ENCODE data around the gene PDXP.
A peak's percentile ranks its signal among the peaks of the same experiment; 100 is the strongest.

The PDXP gene

DNA sequence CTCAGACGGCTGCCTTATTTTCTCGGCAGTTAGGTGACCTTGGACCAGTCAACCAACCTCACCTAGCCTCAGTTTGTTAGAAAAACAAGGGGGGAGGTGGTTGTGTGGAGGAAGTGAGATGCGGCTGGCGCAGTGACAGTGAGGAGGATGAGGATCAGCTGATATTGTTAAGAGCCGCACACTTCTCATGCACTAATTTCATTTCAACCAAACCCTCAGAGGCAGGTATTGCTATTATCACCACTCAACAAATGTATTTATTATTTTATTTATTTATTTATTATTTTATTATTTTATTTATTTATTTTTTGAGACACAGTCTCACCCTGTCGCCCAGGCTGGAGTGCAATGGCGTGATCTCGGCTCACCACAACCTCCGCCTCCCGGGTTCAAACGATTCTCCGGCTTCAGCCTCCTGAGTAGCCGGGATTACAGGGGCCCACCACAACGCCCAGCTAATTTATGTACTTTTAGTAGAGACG is 19.0 kb downstream of the PDXP start:
- 64% methylated on average over 12 of the region's 15 CpGs for WGBS
- no peak overlapping the region for H4K91ac ChIP-seq (ENCODE audit: low read length)
- H3K4ac ChIP-seq (ENCODE audit: low read depth in 1 of 2, low read length in 2 of 2), result no peak overlapping the region
- H3K27ac ChIP-seq (ENCODE audit: low read length, poor library complexity, severe bottlenecking), result peak overlapping the region; percentile 31
- H2AFZ ChIP-seq (ENCODE audit: low read depth, low read length), result no peak overlapping the region
- no peak overlapping the region for H2AK5ac ChIP-seq (ENCODE audit: low read length, severe bottlenecking)
- H3K36me3 ChIP-seq (ENCODE audit: control insufficient read depth in 1 of 2, insufficient read depth in 2 of 2, low read depth in 1 of 2, low read length in 2 of 2), result peaks cover 22 to 23% of the 10 kb centered on the region in 2 experiments
- H3K79me1 ChIP-seq (replicated peaks; ENCODE audit: low read length, poor library complexity, severe bottlenecking), result peaks cover 3% of the 10 kb centered on the region
- H2BK120ac ChIP-seq (ENCODE audit: low read depth, low read length), result no peak overlapping the region
- no peak overlapping the region for H2BK5ac ChIP-seq (ENCODE audit: low read depth, low read length, poor library complexity, severe bottlenecking)
- H3K27me3 ChIP-seq (ENCODE audit: control insufficient read depth in 1 of 2, insufficient read depth in 1 of 2, low read length in 2 of 2), result no peaks in the 10 kb centered on the region
- no peak overlapping the region for H2BK12ac ChIP-seq (ENCODE audit: low read length in 2 of 2)
- no peak overlapping the region for H3K23ac ChIP-seq (ENCODE audit: low read length in 2 of 2)
- H3K4me1 ChIP-seq (ENCODE audit: control insufficient read depth, insufficient read depth, low read depth, low read length), result peaks cover 36% of the 10 kb centered on the region
- no peak overlapping the region for H3K18ac ChIP-seq (ENCODE audit: low read depth in 1 of 2, low read length in 2 of 2)
- H3K9ac ChIP-seq (ENCODE audit: low read length), result peak overlapping the region; percentile 89
- no peak overlapping the region for H2BK15ac ChIP-seq (ENCODE audit: low read depth, poor library complexity, severe bottlenecking)
- H4K8ac ChIP-seq (ENCODE audit: low read length), result no peak overlapping the region
- peak overlapping the region; percentile 36 for H3K4me2 ChIP-seq (ENCODE audit: low read length, poor library complexity, severe bottlenecking)
- no peaks in the 10 kb centered on the region for H3K9me3 ChIP-seq (ENCODE audit: control insufficient read depth, low read length)
- H3K14ac ChIP-seq (ENCODE audit: low read length in 2 of 2), result no peak overlapping the region
- H3K4me3 ChIP-seq (ENCODE audit: insufficient read depth in 1 of 2, low read depth in 1 of 2, low read length in 2 of 2), result peak overlapping the region; percentile 30 to 100
- no peak for DNase-seq

DNA sequence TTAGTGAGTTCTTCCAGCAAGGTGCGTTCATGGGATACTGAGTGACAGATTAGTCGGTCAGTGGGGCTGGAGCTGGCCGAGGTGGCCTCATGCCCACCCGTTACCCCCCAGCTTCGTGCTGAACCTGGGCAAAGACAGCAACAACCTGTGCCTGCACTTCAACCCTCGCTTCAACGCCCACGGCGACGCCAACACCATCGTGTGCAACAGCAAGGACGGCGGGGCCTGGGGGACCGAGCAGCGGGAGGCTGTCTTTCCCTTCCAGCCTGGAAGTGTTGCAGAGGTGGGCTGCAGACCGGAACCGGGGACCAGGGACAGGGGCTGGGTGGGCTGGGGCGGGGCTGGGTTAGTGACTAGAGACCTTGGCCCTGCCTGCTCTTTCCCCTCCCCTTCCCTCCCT is 19.8 kb downstream of the PDXP start:
- 90% methylated on average over 14 of the region's 18 CpGs for WGBS
- H3K18ac ChIP-seq (ENCODE audit: low read depth in 1 of 2, low read length in 2 of 2), result peak overlapping the region in 1 of 2 experiments; percentile 71
- no peaks in the 10 kb centered on the region for H3K9me3 ChIP-seq (ENCODE audit: control insufficient read depth, low read length)

DNA sequence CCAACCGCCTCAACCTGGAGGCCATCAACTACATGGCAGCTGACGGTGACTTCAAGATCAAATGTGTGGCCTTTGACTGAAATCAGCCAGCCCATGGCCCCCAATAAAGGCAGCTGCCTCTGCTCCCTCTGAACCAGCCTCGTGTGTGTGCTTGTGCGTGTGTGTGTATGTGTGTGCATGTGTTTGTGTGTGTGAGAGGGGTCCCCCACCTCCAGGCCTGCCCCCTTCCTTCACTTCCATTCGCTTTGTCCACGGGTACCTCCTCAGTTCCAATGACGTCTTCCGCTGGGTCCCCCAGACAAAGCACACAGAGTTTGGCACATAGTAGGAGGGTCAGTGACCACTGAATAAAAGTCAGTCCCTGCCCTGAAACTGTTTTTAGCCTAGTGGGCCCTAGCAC is 21.1 kb downstream of the PDXP start:
- peak overlapping the region in 1 of 2 experiments; percentile 46 for H3K14ac ChIP-seq (ENCODE audit: low read length in 2 of 2)

More for the DNA sequence above, 19.8 kb downstream of the PDXP start:
- no peak for DNase-seq
- Histone ChIP-seq H2AK5ac (ENCODE audit: low read length, severe bottlenecking) (peak overlapping the region; percentile 17), H2AFZ (ENCODE audit: low read depth, low read length) (no peak overlapping the region), H3K4me1 (ENCODE audit: control insufficient read depth, insufficient read depth, low read depth, low read length) (peaks cover 36% of the 10 kb centered on the region), H4K8ac (ENCODE audit: low read length) (no peak overlapping the region), H3K4me2 (ENCODE audit: low read length, poor library complexity, severe bottlenecking) (no peak overlapping the region), H2BK12ac (ENCODE audit: low read length in 2 of 2) (peak overlapping the region in 1 of 2 experiments; percentile 40), H3K27ac (ENCODE audit: low read length, poor library complexity, severe bottlenecking) (peak overlapping the region; percentile 13), H3K79me1 (replicated peaks; ENCODE audit: low read length, poor library complexity, severe bottlenecking) (no peaks in the 10 kb centered on the region), H3K36me3 (ENCODE audit: control insufficient read depth in 1 of 2, insufficient read depth in 2 of 2, low read depth in 1 of 2, low read length in 2 of 2) (peaks cover 22 to 23% of the 10 kb centered on the region in 2 experiments), H3K4ac (ENCODE audit: low read depth in 1 of 2, low read length in 2 of 2) (no peak overlapping the region), H2BK5ac (ENCODE audit: low read depth, low read length, poor library complexity, severe bottlenecking) (no peak overlapping the region), H3K23ac (ENCODE audit: low read length in 2 of 2) (no peak overlapping the region), H3K14ac (ENCODE audit: low read length in 2 of 2) (peak overlapping the region in 1 of 2 experiments; percentile 75), H2BK15ac (ENCODE audit: low read depth, poor library complexity, severe bottlenecking) (no peak overlapping the region), H4K91ac (ENCODE audit: low read length) (no peak overlapping the region), H3K27me3 (ENCODE audit: control insufficient read depth in 1 of 2, insufficient read depth in 1 of 2, low read length in 2 of 2) (no peaks in the 10 kb centered on the region), H3K4me3 (ENCODE audit: insufficient read depth in 1 of 2, low read depth in 1 of 2, low read length in 2 of 2) (peak overlapping the region; percentile 12 to 100), H3K9ac (ENCODE audit: low read length) (peak overlapping the region; percentile 89), H2BK120ac (ENCODE audit: low read depth, low read length) (no peak overlapping the region)

GRCh38 chr22:37680191-37680851 is 21.8 kb downstream of the PDXP start:
- Histone ChIP-seq H3K9me3 (ENCODE audit: control insufficient read depth, low read length) (no peaks in the 10 kb centered on the region), H3K4ac (ENCODE audit: low read depth in 1 of 2, low read length in 2 of 2) (no peak overlapping the region), H3K14ac (ENCODE audit: low read length in 2 of 2) (no peak overlapping the region), H2AK5ac (ENCODE audit: low read length, severe bottlenecking) (no peak overlapping the region), H2BK120ac (ENCODE audit: low read depth, low read length) (no peak overlapping the region), H3K27ac (ENCODE audit: low read length, poor library complexity, severe bottlenecking) (peak overlapping the region; percentile 3), H4K8ac (ENCODE audit: low read length) (no peak overlapping the region), H2AFZ (ENCODE audit: low read depth, low read length) (no peak overlapping the region), H2BK12ac (ENCODE audit: low read length in 2 of 2) (peak overlapping the region in 1 of 2 experiments; percentile 15), H3K9ac (ENCODE audit: low read length) (peak overlapping the region; percentile 27), H3K4me2 (ENCODE audit: low read length, poor library complexity, severe bottlenecking) (no peak overlapping the region), H2BK15ac (ENCODE audit: low read depth, poor library complexity, severe bottlenecking) (no peak overlapping the region), H3K79me1 (replicated peaks; ENCODE audit: low read length, poor library complexity, severe bottlenecking) (no peaks in the 10 kb centered on the region), H3K4me3 (ENCODE audit: insufficient read depth in 1 of 2, low read depth in 1 of 2, low read length in 2 of 2) (no peak overlapping the region), H3K36me3 (ENCODE audit: control insufficient read depth in 1 of 2, insufficient read depth in 2 of 2, low read depth in 1 of 2, low read length in 2 of 2) (peaks cover 22 to 23% of the 10 kb centered on the region in 2 experiments), H4K91ac (ENCODE audit: low read length) (no peak overlapping the region), H3K27me3 (ENCODE audit: control insufficient read depth in 1 of 2, insufficient read depth in 1 of 2, low read length in 2 of 2) (no peaks in the 10 kb centered on the region), H3K18ac (ENCODE audit: low read depth in 1 of 2, low read length in 2 of 2) (no peak overlapping the region), H2BK5ac (ENCODE audit: low read depth, low read length, poor library complexity, severe bottlenecking) (no peak overlapping the region), H3K4me1 (ENCODE audit: control insufficient read depth, insufficient read depth, low read depth, low read length) (peaks cover 28% of the 10 kb centered on the region), H3K23ac (ENCODE audit: low read length in 2 of 2) (no peak overlapping the region)
- no peak for DNase-seq
- WGBS, result 91% methylated on average over 7 of the region's 7 CpGs

More for the DNA sequence above, 21.1 kb downstream of the PDXP start:
- Histone ChIP-seq H2BK120ac (ENCODE audit: low read depth, low read length) (no peak overlapping the region), H3K4me1 (ENCODE audit: control insufficient read depth, insufficient read depth, low read depth, low read length) (peaks cover 34% of the 10 kb centered on the region), H3K36me3 (ENCODE audit: control insufficient read depth in 1 of 2, insufficient read depth in 2 of 2, low read depth in 1 of 2, low read length in 2 of 2) (peaks cover 22 to 23% of the 10 kb centered on the region in 2 experiments), H3K27me3 (ENCODE audit: control insufficient read depth in 1 of 2, insufficient read depth in 1 of 2, low read length in 2 of 2) (no peaks in the 10 kb centered on the region), H2BK5ac (ENCODE audit: low read depth, low read length, poor library complexity, severe bottlenecking) (no peak overlapping the region), H3K9me3 (ENCODE audit: control insufficient read depth, low read length) (no peaks in the 10 kb centered on the region), H3K18ac (ENCODE audit: low read depth in 1 of 2, low read length in 2 of 2) (no peak overlapping the region), H3K79me1 (replicated peaks; ENCODE audit: low read length, poor library complexity, severe bottlenecking) (no peaks in the 10 kb centered on the region), H2BK12ac (ENCODE audit: low read length in 2 of 2) (no peak overlapping the region), H3K4me3 (ENCODE audit: insufficient read depth in 1 of 2, low read depth in 1 of 2, low read length in 2 of 2) (peak overlapping the region in 1 of 2 experiments; percentile 9), H4K91ac (ENCODE audit: low read length) (no peak overlapping the region), H2BK15ac (ENCODE audit: low read depth, poor library complexity, severe bottlenecking) (no peak overlapping the region), H3K9ac (ENCODE audit: low read length) (peak overlapping the region; percentile 27), H4K8ac (ENCODE audit: low read length) (no peak overlapping the region), H2AFZ (ENCODE audit: low read depth, low read length) (no peak overlapping the region), H3K4me2 (ENCODE audit: low read length, poor library complexity, severe bottlenecking) (no peak overlapping the region), H3K4ac (ENCODE audit: low read depth in 1 of 2, low read length in 2 of 2) (no peak overlapping the region), H3K23ac (ENCODE audit: low read length in 2 of 2) (no peak overlapping the region), H2AK5ac (ENCODE audit: low read length, severe bottlenecking) (no peak overlapping the region), H3K27ac (ENCODE audit: low read length, poor library complexity, severe bottlenecking) (peak overlapping the region; percentile 34)
- 93% methylated on average over 7 of the region's 8 CpGs for WGBS
- no peak for DNase-seq
